ENCODE measurements around the gene MAP4K4. TPM values are rescaled to one million over a fixed set of nuclear protein-coding genes. Genes with fewer than 3 reads are reported as not detected.

Gene MAP4K4
- total and polyA plus RNA-seq, 2 donors from 2014 or later, result 8.4 to 62.8 TPM

DNA sequence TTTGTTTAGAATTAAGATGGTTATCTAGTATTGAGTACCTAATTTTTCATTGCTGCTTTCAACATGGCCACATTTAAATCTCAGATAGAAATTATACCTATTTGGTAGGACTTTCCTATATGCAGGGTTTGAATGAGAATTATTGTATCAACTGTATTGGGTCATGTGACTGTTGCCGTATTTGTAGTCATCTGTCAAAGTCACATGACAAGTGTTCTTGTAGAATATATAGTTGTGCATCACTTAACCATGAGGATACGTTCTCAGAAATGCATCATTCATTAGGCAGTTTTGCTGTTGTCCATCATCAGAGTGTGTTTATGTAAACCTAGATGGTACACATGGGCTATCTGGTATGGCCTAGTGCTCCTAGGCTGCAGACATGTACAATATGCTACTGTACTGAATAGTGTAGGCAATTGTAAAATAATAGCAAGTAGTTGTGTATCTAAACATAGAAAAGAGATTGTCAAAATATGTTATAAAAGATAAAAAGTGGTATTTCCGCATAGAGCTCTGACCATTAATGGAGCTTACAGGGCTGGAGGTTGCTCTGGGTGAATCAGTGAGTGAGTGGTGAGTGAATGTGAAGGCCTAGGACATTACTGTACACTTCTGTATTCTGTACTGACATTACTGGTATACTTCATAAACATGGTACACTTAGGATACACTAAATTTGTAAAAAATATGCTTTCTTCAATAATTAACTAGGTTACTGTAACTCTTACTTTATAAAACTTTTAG, 123.7 kb downstream of the MAP4K4 start:
- Histone ChIP-seq H3K27ac (ENCODE audit: low read depth in 2 of 2, low read length in 2 of 2) (no peak overlapping the region), H3K4me3 (ENCODE audit: low read length in 3 of 3) (no peak overlapping the region), H3K4me1 (ENCODE audit: control insufficient read depth in 2 of 3, insufficient read depth in 2 of 3, low read depth in 1 of 3, low read length in 3 of 3) (peaks cover 0 to 17% (median 14%) of the 10 kb centered on the region in 3 donors), H3K36me3 (ENCODE audit: control insufficient read depth in 2 of 3, insufficient read depth in 3 of 3, low read length in 3 of 3) (no peaks in the 10 kb centered on the region), H3K27me3 (ENCODE audit: control insufficient read depth, insufficient read depth, low read length) (no peaks in the 10 kb centered on the region), H3K9me3 (ENCODE audit: control insufficient read depth in 2 of 3, insufficient read depth in 1 of 3, low read length in 3 of 3) (no peaks in the 10 kb centered on the region), H3K9ac (ENCODE audit: low read length in 3 of 3) (no peak overlapping the region)
- intact Hi-C loops (cut with DNase I), result loop anchor here (10.0 kb wide), 1 partner anchor 126 kb away; the partner anchor contains the start of gene MAP4K4
- DNase-seq (no peak), FAIRE-seq (no peak)
- TF ChIP-seq, protein P1, sequence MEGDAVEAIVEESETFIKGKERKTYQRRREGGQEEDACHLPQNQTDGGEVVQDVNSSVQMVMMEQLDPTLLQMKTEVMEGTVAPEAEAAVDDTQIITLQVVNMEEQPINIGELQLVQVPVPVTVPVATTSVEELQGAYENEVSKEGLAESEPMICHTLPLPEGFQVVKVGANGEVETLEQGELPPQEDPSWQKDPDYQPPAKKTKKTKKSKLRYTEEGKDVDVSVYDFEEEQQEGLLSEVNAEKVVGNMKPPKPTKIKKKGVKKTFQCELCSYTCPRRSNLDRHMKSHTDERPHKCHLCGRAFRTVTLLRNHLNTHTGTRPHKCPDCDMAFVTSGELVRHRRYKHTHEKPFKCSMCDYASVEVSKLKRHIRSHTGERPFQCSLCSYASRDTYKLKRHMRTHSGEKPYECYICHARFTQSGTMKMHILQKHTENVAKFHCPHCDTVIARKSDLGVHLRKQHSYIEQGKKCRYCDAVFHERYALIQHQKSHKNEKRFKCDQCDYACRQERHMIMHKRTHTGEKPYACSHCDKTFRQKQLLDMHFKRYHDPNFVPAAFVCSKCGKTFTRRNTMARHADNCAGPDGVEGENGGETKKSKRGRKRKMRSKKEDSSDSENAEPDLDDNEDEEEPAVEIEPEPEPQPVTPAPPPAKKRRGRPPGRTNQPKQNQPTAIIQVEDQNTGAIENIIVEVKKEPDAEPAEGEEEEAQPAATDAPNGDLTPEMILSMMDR (IDR thresholded peaks at IDR 0.05; ENCODE audit: borderline replicate concordance, extremely low read depth, insufficient read depth), result no peak

DNA sequence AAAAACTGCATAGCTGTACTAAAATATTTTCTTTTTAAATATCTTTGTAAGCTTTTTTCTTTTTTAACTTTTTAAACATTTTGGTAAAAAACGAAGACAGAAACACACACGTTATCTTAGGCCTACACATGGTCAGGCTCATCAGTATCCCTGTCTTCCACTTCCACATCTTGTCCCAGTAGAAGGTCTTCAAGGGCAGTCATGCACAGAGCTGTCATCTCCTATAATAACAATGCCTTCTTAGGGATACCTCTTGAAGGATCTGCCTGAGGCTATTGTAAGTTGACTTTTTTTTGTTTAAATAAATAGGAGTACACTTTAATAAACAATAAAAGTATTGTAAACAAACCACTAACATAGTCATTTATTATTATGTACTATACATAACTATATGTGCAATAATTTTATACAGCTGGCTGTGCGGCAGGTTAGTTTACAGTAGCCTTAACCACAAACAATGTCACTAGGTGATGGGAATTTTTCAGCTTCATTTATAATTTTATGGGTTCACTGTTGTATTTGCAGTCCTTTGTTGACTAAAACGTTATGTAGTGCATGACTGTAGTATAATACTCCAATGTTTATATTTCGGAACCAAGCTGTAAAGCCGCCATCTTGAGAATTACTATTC, 124.4 kb downstream of the MAP4K4 start:
- Histone ChIP-seq H3K36me3 (ENCODE audit: control insufficient read depth in 2 of 3, insufficient read depth in 3 of 3, low read length in 3 of 3) (peaks cover 0 to 6% (median 0%) of the 10 kb centered on the region in 3 donors), H3K4me1 (ENCODE audit: control insufficient read depth in 2 of 3, insufficient read depth in 2 of 3, low read depth in 1 of 3, low read length in 3 of 3) (peaks cover 0 to 13% (median 12%) of the 10 kb centered on the region in 3 donors), H3K9ac (ENCODE audit: low read length in 3 of 3) (no peak overlapping the region), H3K27ac (ENCODE audit: low read depth in 2 of 2, low read length in 2 of 2) (no peak overlapping the region), H3K4me3 (ENCODE audit: low read length in 3 of 3) (no peak overlapping the region), H3K27me3 (ENCODE audit: control insufficient read depth, insufficient read depth, low read length) (no peaks in the 10 kb centered on the region), H3K9me3 (ENCODE audit: control insufficient read depth in 2 of 3, insufficient read depth in 1 of 3, low read length in 3 of 3) (no peaks in the 10 kb centered on the region)
- intact Hi-C loops (cut with DNase I), result loop anchor here (10.0 kb wide), 1 partner anchor 127 kb away; the partner anchor contains the start of gene MAP4K4
- TF ChIP-seq, protein P1 (IDR thresholded peaks at IDR 0.05; ENCODE audit: borderline replicate concordance, extremely low read depth, insufficient read depth), result no peak
- DNase-seq (no peak), FAIRE-seq (no peak)

DNA sequence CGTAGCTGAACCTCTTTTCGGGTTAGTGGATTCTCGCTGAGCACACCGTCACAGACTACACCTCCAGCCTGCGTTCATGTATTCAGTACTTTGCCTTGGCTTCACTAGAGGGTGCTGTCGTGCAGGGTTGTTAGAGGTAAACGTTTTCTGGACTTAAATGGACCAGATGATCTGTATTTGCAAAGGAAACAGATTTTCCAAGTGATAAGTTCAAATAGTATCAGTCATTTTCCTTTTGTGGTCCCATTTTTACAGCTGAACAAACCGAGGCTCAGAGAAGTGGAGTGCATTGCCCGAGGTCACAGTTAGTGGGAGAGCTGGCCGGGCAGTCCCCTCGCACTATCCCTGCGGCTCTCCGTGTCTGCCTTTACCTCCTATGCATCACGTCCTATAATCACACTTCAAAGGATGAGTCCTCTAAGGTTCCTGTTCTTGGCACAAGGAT, 125.9 kb downstream of the MAP4K4 start:
- Histone ChIP-seq H3K4me1 (ENCODE audit: control insufficient read depth in 2 of 3, insufficient read depth in 2 of 3, low read depth in 1 of 3, low read length in 3 of 3) (peaks cover 0 to 10% (median 10%) of the 10 kb centered on the region in 3 donors), H3K36me3 (ENCODE audit: control insufficient read depth in 2 of 3, insufficient read depth in 3 of 3, low read length in 3 of 3) (peaks cover 0 to 12% (median 0%) of the 10 kb centered on the region in 3 donors), H3K9ac (ENCODE audit: low read length in 3 of 3) (no peak overlapping the region), H3K27me3 (ENCODE audit: control insufficient read depth, insufficient read depth, low read length) (no peaks in the 10 kb centered on the region), H3K27ac (ENCODE audit: low read depth in 2 of 2, low read length in 2 of 2) (no peak overlapping the region), H3K9me3 (ENCODE audit: control insufficient read depth in 2 of 3, insufficient read depth in 1 of 3, low read length in 3 of 3) (no peaks in the 10 kb centered on the region), H3K4me3 (ENCODE audit: low read length in 3 of 3) (no peak overlapping the region)
- FAIRE-seq (no peak), DNase-seq (peak in 3 of 5 donors; percentile 35 to 71 (median 63))
- intact Hi-C loops (cut with DNase I), result loop anchor here (10.0 kb wide), 1 partner anchor 129 kb away; the partner anchor contains the start of gene MAP4K4
- TF ChIP-seq, protein P1 (IDR thresholded peaks at IDR 0.05; ENCODE audit: borderline replicate concordance, extremely low read depth, insufficient read depth), result peak; percentile 67

Measured in kidney (tissue), 14 donors.